Measurements from ENCODE around the gene CFAP299. TPM values are rescaled to one million over a fixed set of nuclear protein-coding genes. Genes with fewer than 3 reads are reported as not detected.
A peak's percentile ranks its signal among the peaks of the same experiment; 100 is the strongest.

CFAP299 gene
- total and polyA plus RNA-seq, 2 of the 8 experiments (the other 6 are each of a cell fraction or from before 2014, with no cell fraction given), result not detected

DNA sequence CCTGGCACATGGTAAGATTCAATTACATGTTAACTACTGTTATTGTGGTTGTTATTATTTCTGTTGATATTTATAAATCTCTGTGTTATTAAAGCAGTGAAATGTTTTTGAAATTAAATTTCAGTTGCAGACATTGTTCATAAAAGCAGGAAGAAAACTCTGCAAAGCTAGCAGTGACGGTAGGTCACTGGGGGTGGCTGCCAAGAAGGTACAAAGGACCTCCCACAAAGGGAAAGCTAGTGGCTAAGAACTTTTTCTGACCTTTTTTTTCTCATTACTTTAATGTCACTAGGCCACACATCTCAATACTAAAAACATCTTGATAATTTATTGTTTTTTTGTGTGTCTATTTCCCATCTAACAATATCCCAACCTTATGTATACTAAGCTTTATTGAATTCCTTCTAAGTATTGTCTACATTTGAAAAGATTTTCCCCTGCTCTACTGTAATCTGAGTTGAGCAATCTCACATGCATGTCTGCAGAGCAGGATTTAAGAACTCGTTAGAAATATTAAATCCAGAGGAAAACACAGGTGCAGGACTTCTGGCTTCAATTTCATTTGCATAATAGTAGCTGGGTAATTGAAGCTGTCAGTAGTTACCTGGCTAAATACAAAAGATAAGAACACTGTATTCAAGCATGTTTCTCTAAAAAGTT, 197.3 kb downstream of the CFAP299 start:
- Histone ChIP-seq H3K56ac (replicated peaks; ENCODE audit: insufficient read length, low read depth, low read length) (no peak overlapping the region), H4K8ac (ENCODE audit: extremely low read depth, insufficient read depth, low read length) (no peak overlapping the region), H3K36me3 (ENCODE audit: control insufficient read depth in 2 of 4, insufficient read depth in 4 of 4, low read length in 3 of 4) (no peaks in the 10 kb centered on the region), H3K4me1 (replicated peaks in 1 of 4; ENCODE audit: control insufficient read depth in 3 of 4, insufficient read depth in 4 of 4, low read length in 3 of 4) (peaks cover 0 to 4% (median 0%) of the 10 kb centered on the region in 4 experiments; a peak in 1 of 7 replicates), H2BK20ac (ENCODE audit: low read length) (no peak overlapping the region), H3K4ac (replicated peaks; ENCODE audit: insufficient read length, low read depth, low read length) (no peak overlapping the region), H3K9me3 (ENCODE audit: insufficient read depth in 2 of 2, low read depth in 1 of 2, low read length in 1 of 2) (no peaks in the 10 kb centered on the region), H3K9ac (replicated peaks in 1 of 4; ENCODE audit: extremely low read depth in 1 of 4, low read depth in 3 of 4, low read length in 3 of 4) (no peak overlapping the region), H3K4me2 (ENCODE audit: insufficient read depth in 1 of 2, low read depth in 2 of 2, low read length in 2 of 2) (peak overlapping the region in 1 of 2 experiments; percentile 35; a peak in 1 of 4 replicates), H2BK15ac (ENCODE audit: low read length) (no peak overlapping the region), H2AFZ (ENCODE audit: low read length) (no peak overlapping the region), H2AK5ac (ENCODE audit: low read depth, low read length) (no peak overlapping the region), H3K18ac (ENCODE audit: extremely low read depth, low read length) (no peak overlapping the region), H2BK120ac (replicated peaks; ENCODE audit: low read depth, low read length) (no peak overlapping the region), H4K20me1 (replicated peaks in 1 of 2; ENCODE audit: control insufficient read depth in 1 of 2, insufficient read depth in 2 of 2, low read length in 2 of 2) (no peaks in the 10 kb centered on the region), H3K27me3 (replicated peaks in 1 of 4; ENCODE audit: control insufficient read depth in 3 of 4, extremely low read depth in 1 of 4, insufficient read depth in 3 of 4, low read length in 3 of 4) (no peaks in the 10 kb centered on the region), H3K14ac (ENCODE audit: insufficient read length) (no peak overlapping the region), H3K79me1 (ENCODE audit: low read depth, low read length) (no peaks in the 10 kb centered on the region), H4K5ac (ENCODE audit: insufficient read length, low read depth, low read length) (no peak overlapping the region), H2BK12ac (ENCODE audit: low read depth, low read length) (no peak overlapping the region), H3K23me2 (ENCODE audit: low read depth, low read length) (no peaks in the 10 kb centered on the region), H2BK5ac (ENCODE audit: low read depth, low read length) (no peak overlapping the region), H3K4me3 (ENCODE audit: extremely low read depth in 1 of 4, insufficient read depth in 2 of 4, low read depth in 3 of 4, low read length in 4 of 4) (peak overlapping the region in 1 of 4 experiments; percentile 25; a peak in 1 of 8 replicates), H3K79me2 (ENCODE audit: control insufficient read depth in 1 of 2, insufficient read depth in 2 of 2, low read length in 2 of 2) (no peaks in the 10 kb centered on the region), H4K91ac (replicated peaks; ENCODE audit: insufficient read length, low read length) (no peak overlapping the region), H3K27ac (ENCODE audit: low read depth, low read length) (no peak overlapping the region), H3K23ac (ENCODE audit: insufficient read length) (no peak overlapping the region)
- FAIRE-seq, result no peak
- ChIA-PET POLR2A (ENCODE audit: partially characterized antibody) (interaction anchor here (0.9 kb wide), 1 partner anchor 36 kb away, joined by 3 read pairs; no protein-coding TSS in a partner anchor), CTCF (ENCODE audit: partially characterized antibody) (interaction anchor here (1.8 kb wide), 1 partner anchor 167 kb away, joined by 7 read pairs; no protein-coding TSS in a partner anchor)
- WGBS, 2 experiments (ENCODE audit: extremely low coverage in 1 of 2, insufficient coverage in 1 of 2, insufficient read length in 1 of 2, insufficient replicate concordance in 2 of 2, low coverage in 1 of 2, low lambda C conversion rate in 2 of 2, missing lambda C conversion rate in 1 of 2), result 27% methylated on average over 2 of the region's 2 CpGs; no CpG with 5 or more reads in 1 of the 2 experiments
- DNase-seq (ENCODE audit: low read depth in 1 of 2, low spot score in 2 of 2), result no peak
- TF ChIP-seq KDM4A (IDR thresholded peaks at IDR 0.05; ENCODE audit: low read depth, low read length, severe bottlenecking) (no peak), YY1 (IDR thresholded peaks at IDR 0.05; ENCODE audit: low read depth, low read length) (no peak), POU5F1 (IDR thresholded peaks at IDR 0.05; ENCODE audit: low read depth, low read length) (no peak), KDM5A (IDR thresholded peaks at IDR 0.05; ENCODE audit: low read length) (no peak), JUN (IDR thresholded peaks at IDR 0.05; ENCODE audit: low read depth, low read length) (no peak), SP1 (IDR thresholded peaks at IDR 0.05; ENCODE audit: low read depth, low read length) (no peak), SRF (IDR thresholded peaks at IDR 0.05; ENCODE audit: low read depth, low read length) (no peak), SUZ12 (IDR thresholded peaks at IDR 0.05; ENCODE audit: low read length) (no peak), PHF8 (conservative IDR thresholded peaks at IDR 0.05; ENCODE audit: low read depth, low read length) (no peak), BRCA1 (IDR thresholded peaks at IDR 0.05; ENCODE audit: low read depth, low read length) (no peak)
- TF ChIP-seq, protein P1, sequence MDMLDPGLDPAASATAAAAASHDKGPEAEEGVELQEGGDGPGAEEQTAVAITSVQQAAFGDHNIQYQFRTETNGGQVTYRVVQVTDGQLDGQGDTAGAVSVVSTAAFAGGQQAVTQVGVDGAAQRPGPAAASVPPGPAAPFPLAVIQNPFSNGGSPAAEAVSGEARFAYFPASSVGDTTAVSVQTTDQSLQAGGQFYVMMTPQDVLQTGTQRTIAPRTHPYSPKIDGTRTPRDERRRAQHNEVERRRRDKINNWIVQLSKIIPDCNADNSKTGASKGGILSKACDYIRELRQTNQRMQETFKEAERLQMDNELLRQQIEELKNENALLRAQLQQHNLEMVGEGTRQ (IDR thresholded peaks at IDR 0.05; ENCODE audit: low read length), result no peak
